MM.1S (cell line): ENCODE results near the gene CCDC8.

Experiments
- DNase-seq: peaks from one replicate; pipeline ENCODE4 v3.0.0-alpha.2; 2015
- H2AFZ ChIP-seq: fragments of 300-600 bp; sonication (generic); 2 replicates; pipeline ENCODE4 v1.6.0; 2016; ENCODE audit warnings: antibody characterized with exemption, low read length
- H3F3A ChIP-seq: fragments of 300-600 bp; sonication (generic); 2 replicates; pipeline ENCODE4 v1.6.1; 2016; ENCODE audit warnings: mild to moderate bottlenecking, antibody characterized with exemption, low read length, moderate library complexity, mixed read lengths; ENCODE audit not compliant: insufficient read depth
- H3K27ac ChIP-seq: fragments of 300-600 bp; sonication (generic); 2 replicates; pipeline ENCODE4 v1.5.1; 2016; ENCODE audit warnings: mild to moderate bottlenecking, low read length
- H3K27me3 ChIP-seq: fragments of 300-600 bp; sonication (generic); replicated peaks from 2 replicates; pipeline ENCODE4 v1.6.0; 2016; ENCODE audit warnings: low read length; ENCODE audit not compliant: insufficient read depth
- H3K36me3 ChIP-seq: fragments of 300-600 bp; sonication (generic); replicated peaks from 2 replicates; pipeline ENCODE4 v1.6.1; 2016; ENCODE audit warnings: mild to moderate bottlenecking, low read length, mixed read lengths; ENCODE audit not compliant: insufficient read depth
- H3K4me1 ChIP-seq: fragments of 300-600 bp; sonication (generic); 2 replicates; pipeline ENCODE4 v1.6.1; 2016; ENCODE audit warnings: low read length, mixed read lengths
- H3K4me2 ChIP-seq: fragments of 300-600 bp; sonication (generic); 2 replicates; pipeline ENCODE4 v1.6.0; 2016; ENCODE audit warnings: low read depth, low read length
- H3K4me3 ChIP-seq: fragments of 300-600 bp; sonication (generic); 2 replicates; pipeline ENCODE4 v1.5.1; 2016; ENCODE audit warnings: low read length, mixed read lengths
- H3K79me2 ChIP-seq: fragments of 300-600 bp; sonication (generic); 2 replicates; pipeline ENCODE4 v1.6.1; 2016; ENCODE audit warnings: mixed run types, low read length, mixed read lengths
- H3K9ac ChIP-seq: fragments of 300-600 bp; sonication (generic); 2 replicates; pipeline ENCODE4 v1.6.1; 2016; ENCODE audit warnings: low read length, mixed read lengths
- H3K9me2 ChIP-seq: fragments of 300-600 bp; sonication (generic); replicated peaks from 2 replicates; pipeline ENCODE4 v1.6.1; 2016; ENCODE audit warnings: mild to moderate bottlenecking, low read length, mixed read lengths; ENCODE audit not compliant: insufficient read depth
- H3K9me3 ChIP-seq: fragments of 300-600 bp; sonication (generic); replicated peaks from 2 replicates; pipeline ENCODE4 v1.6.1; 2016; ENCODE audit warnings: mild to moderate bottlenecking, low read length, mixed read lengths; ENCODE audit not compliant: insufficient read depth
- H4K20me1 ChIP-seq: fragments of 300-600 bp; sonication (generic); 2 replicates; pipeline ENCODE4 v1.6.1; 2016; ENCODE audit warnings: mild to moderate bottlenecking, low read length, moderate library complexity, mixed read lengths; ENCODE audit not compliant: insufficient read depth
- EZH2 ChIP-seq: fragments of 300-600 bp; sonication (generic); optimal IDR thresholded peaks from 2 replicates; pipeline ENCODE3; 2017; ENCODE audit warnings: low read depth, mild to moderate bottlenecking, antibody characterized with exemption, low read length, mixed read lengths
- EZH2phosphoT487 ChIP-seq: fragments of 300-600 bp; sonication (generic); IDR thresholded peaks from 2 replicates; pipeline ENCODE4 v1.6.1; 2018; ENCODE audit warnings: antibody characterized with exemption, low read length
- TF ChIP-seq, protein P1 (sequence below): fragments of 300-600 bp; sonication (generic); IDR thresholded peaks from 2 replicates; pipeline ENCODE4 v1.5.1; 2016; ENCODE audit warnings: antibody characterized with exemption, low read length, mixed read lengths

Gene CCDC8

DNA sequence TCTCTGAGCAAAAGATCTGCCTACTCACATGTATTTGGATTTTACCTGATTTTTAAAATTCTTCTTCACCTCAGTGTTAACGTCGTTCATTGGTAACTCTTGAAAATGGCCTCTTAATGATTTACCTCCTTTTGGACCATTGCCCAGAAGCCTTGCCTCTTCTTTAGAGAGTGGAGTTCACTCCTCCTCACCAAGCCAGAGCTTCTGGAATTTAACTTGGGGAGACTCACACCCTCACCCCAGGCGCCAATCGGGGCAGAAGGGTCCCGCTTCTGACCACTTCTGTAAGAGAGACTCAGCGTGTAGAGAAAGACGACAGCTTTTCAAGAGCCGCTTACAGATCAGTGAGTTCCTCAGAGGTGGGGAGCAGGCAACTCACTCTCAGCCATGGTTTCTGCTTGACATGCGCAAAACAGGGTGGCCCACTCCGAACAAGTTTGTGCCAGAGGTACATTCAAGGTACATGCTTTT is 12.7 kb upstream of the CCDC8 start:
- Histone ChIP-seq H2AFZ (no peak overlapping the region), H3K4me1 (peaks cover 4% of the 10 kb centered on the region; the same call in 1 of the 2 replicates), H3K27ac (no peak overlapping the region), H3F3A (no peaks in the 10 kb centered on the region), H3K9me2 (no peaks in the 10 kb centered on the region), H3K4me3 (no peak overlapping the region), H3K4me2 (no peak overlapping the region), H3K9me3 (no peaks in the 10 kb centered on the region), H4K20me1 (no peaks in the 10 kb centered on the region), H3K27me3 (peaks cover 85% of the 10 kb centered on the region), H3K36me3 (no peaks in the 10 kb centered on the region), H3K9ac (no peak overlapping the region), H3K79me2 (no peaks in the 10 kb centered on the region)
- no peak for DNase-seq
- TF ChIP-seq EZH2phosphoT487 (no peak), EZH2 (no peak)
- TF ChIP-seq, protein P1, sequence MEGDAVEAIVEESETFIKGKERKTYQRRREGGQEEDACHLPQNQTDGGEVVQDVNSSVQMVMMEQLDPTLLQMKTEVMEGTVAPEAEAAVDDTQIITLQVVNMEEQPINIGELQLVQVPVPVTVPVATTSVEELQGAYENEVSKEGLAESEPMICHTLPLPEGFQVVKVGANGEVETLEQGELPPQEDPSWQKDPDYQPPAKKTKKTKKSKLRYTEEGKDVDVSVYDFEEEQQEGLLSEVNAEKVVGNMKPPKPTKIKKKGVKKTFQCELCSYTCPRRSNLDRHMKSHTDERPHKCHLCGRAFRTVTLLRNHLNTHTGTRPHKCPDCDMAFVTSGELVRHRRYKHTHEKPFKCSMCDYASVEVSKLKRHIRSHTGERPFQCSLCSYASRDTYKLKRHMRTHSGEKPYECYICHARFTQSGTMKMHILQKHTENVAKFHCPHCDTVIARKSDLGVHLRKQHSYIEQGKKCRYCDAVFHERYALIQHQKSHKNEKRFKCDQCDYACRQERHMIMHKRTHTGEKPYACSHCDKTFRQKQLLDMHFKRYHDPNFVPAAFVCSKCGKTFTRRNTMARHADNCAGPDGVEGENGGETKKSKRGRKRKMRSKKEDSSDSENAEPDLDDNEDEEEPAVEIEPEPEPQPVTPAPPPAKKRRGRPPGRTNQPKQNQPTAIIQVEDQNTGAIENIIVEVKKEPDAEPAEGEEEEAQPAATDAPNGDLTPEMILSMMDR: no peak

DNA sequence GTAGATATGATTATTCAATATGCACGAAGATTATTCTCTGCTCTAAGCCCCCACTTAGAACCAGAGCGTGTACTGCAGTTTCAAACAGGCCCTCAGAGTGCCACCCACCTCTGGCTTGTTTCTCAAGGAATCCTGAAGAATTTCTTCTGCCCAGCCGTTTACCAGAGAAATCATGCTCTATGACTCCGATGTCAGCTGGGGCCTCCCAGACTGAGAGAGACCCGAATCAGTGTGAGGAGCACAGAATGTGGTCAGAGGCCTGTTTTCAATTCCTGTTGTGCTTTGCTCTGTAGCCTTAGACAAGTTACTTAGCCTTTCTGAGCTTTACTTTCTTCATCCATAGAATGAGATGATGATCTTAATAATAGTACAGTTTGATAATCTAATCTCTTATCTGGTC is 9.8 kb upstream of the CCDC8 start:
- Histone ChIP-seq H3F3A (no peaks in the 10 kb centered on the region), H3K9me3 (no peaks in the 10 kb centered on the region), H3K36me3 (no peaks in the 10 kb centered on the region), H3K4me2 (no peak overlapping the region), H3K27ac (no peak overlapping the region), H3K4me1 (no peaks in the 10 kb centered on the region), H3K79me2 (no peaks in the 10 kb centered on the region), H3K4me3 (no peak overlapping the region), H3K9me2 (no peaks in the 10 kb centered on the region), H3K9ac (no peak overlapping the region), H3K27me3 (peaks cover 84% of the 10 kb centered on the region), H2AFZ (no peak overlapping the region), H4K20me1 (no peaks in the 10 kb centered on the region)
- DNase-seq: no peak
- TF ChIP-seq EZH2phosphoT487: no peak
- no peak for TF ChIP-seq EZH2
- TF ChIP-seq, protein P1: no peak

DNA sequence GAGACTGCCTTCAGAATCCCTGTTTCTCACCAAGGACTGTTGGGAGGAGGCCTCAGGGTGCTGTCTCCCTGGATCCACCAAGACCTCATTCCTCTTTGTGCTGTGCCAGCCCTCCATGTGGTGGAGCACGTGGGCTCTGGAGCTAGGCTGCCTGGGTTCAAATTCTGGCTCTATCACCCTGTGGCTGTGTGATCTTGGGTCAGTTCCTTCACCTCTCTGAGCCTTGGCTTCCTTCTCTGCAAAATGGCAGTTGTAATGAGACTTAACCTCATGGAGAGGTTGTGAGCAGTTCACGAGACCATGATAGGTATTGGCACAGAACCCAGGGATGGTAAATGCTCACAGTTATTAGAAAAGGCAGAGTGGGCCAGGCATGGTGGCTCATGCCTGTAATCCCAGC is 9.0 kb upstream of the CCDC8 start:
- Histone ChIP-seq H3K9ac (no peak overlapping the region), H3K4me1 (no peaks in the 10 kb centered on the region), H4K20me1 (no peaks in the 10 kb centered on the region), H3K27me3 (peaks cover 82% of the 10 kb centered on the region), H3K4me3 (no peak overlapping the region), H3K9me3 (no peaks in the 10 kb centered on the region), H3F3A (no peaks in the 10 kb centered on the region), H2AFZ (no peak overlapping the region), H3K79me2 (no peaks in the 10 kb centered on the region), H3K27ac (no peak overlapping the region), H3K36me3 (no peaks in the 10 kb centered on the region), H3K9me2 (no peaks in the 10 kb centered on the region), H3K4me2 (no peak overlapping the region)
- TF ChIP-seq EZH2 (no peak), EZH2phosphoT487 (no peak)
- TF ChIP-seq, protein P1: no peak
- DNase-seq: no peak
